Lower leg skin (tissue), 4 donors: ENCODE measurements around the gene BACE1. TPM values are rescaled to one million over a fixed set of nuclear protein-coding genes. Genes with fewer than 3 reads are reported as not detected.

ENCODE experiments used
- DNase-seq, 2 donors: peaks; one replicate each; pipeline ENCODE4 v3.0.0-alpha.2; 2019; ENCODE audit warnings: low spot score in 2 of 2
- H3K4me3 ChIP-seq: fragments of 200-600 bp; sonication (generic); 2 replicates; pipeline ENCODE4 v1.5.1; 2017; ENCODE audit warnings: mild to moderate bottlenecking, low read depth; ENCODE audit not compliant: poor library complexity, severe bottlenecking
- POLR2A ChIP-seq, 2 donors: fragments of 450-650 bp; IDR thresholded peaks; one replicate each; pipeline ENCODE4 v1.6.1; 2016 to 2017; ENCODE audit warnings: antibody characterized with exemption in 2 of 2, mild to moderate bottlenecking in 1 of 2, moderate library complexity in 1 of 2
- WGBS, 2 donors: methylation state at CpG; one replicate each; pipeline ENCODE4 v1.1.5; 2018; 5-methylcytosine and 5-hydroxymethylcytosine counted together
- intact Hi-C: fragments of 100-400 bp; cut with DNase I; formaldehyde crosslinking; loops from one replicate; pipeline ENCODE4 v1.15.0; 2023; ENCODE audit warnings: low total_unique reads
- total RNA-seq, 4 donors: library from RNA; depleted of rRNA; stranded (reverse); fragments of >200 nt; gene quantifications; one replicate each; pipeline ENCODE4 v1.1.0, GENCODE V29; 2016
- TF ChIP-seq, protein P1 (sequence below), 3 donors: fragments of 450-650 bp; IDR thresholded peaks; one replicate each; pipeline ENCODE4 v1.5.1; 2016; ENCODE audit warnings: antibody characterized with exemption in 3 of 3, mild to moderate bottlenecking in 3 of 3, moderate library complexity in 2 of 3

Gene BACE1
- total RNA-seq, 4 donors from 2014 or later = 9.1 to 31.6 (median 19.1) TPM

GRCh38 chr11:117313828-117314768 lies 2.0 kb downstream of the BACE1 start:
- TF ChIP-seq, protein P1, sequence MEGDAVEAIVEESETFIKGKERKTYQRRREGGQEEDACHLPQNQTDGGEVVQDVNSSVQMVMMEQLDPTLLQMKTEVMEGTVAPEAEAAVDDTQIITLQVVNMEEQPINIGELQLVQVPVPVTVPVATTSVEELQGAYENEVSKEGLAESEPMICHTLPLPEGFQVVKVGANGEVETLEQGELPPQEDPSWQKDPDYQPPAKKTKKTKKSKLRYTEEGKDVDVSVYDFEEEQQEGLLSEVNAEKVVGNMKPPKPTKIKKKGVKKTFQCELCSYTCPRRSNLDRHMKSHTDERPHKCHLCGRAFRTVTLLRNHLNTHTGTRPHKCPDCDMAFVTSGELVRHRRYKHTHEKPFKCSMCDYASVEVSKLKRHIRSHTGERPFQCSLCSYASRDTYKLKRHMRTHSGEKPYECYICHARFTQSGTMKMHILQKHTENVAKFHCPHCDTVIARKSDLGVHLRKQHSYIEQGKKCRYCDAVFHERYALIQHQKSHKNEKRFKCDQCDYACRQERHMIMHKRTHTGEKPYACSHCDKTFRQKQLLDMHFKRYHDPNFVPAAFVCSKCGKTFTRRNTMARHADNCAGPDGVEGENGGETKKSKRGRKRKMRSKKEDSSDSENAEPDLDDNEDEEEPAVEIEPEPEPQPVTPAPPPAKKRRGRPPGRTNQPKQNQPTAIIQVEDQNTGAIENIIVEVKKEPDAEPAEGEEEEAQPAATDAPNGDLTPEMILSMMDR (IDR thresholded peaks at IDR 0.05) = no peak
- no peak for TF ChIP-seq POLR2A (IDR thresholded peaks at IDR 0.05)
- no peak overlapping the region for H3K4me3 ChIP-seq
- 85 to 87% methylated on average over 13 to 14 of the region's 14 CpGs for WGBS, 2 donors
- intact Hi-C loops = no loop called here
- no peak for DNase-seq

DNA sequence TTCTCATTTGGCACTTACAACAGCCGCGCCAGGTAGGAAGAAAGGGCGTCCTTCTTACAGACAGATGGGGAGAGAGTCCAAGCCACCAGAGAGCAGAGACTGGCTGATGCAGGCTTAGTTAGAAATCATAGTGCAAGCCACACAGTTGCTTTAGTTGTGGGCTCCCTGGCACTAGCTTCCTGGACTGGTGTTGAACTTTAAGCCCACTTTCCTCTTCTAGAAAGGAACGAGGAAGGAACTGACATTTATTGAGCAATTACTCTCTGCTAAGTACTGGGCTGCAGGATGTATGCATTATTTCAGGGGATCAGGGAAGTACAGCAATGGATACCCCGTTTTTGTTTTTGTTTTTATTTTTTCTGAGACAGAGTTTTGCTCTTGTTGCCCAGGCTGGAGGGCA lies 3.0 kb downstream of the BACE1 start:
- no peak for DNase-seq
- intact Hi-C loops = no loop called here
- WGBS, 2 donors = 80 to 81% methylated on average over 5 of the region's 5 CpGs

DNA sequence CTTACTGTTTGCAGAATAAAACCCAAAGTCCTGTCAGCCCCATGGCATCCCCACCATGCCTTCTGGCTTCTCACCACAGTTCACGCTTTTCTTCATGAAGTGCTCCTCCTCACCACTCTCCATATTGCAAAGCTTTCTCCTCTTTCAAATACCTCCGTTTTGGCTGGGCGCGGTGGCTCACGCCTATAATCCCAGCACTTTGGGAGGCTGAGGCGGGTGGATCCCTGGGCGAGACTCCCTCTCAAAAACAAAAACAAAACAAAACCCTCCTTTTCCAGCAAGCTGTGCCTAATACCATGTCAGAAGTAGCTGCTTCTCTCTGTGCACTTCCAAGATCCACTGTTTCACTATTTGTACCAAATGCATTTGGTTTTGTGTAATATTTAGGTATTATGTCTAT lies 6.7 kb downstream of the BACE1 start:
- TF ChIP-seq, protein P1 (IDR thresholded peaks at IDR 0.05) = no peak
- TF ChIP-seq POLR2A (IDR thresholded peaks at IDR 0.05) = no peak
- DNase-seq = no peak

More for the DNA sequence above, 3.0 kb downstream of the BACE1 start:
- TF ChIP-seq POLR2A (IDR thresholded peaks at IDR 0.05) = no peak
- TF ChIP-seq, protein P1 (IDR thresholded peaks at IDR 0.05) = no peak
- no peak overlapping the region for H3K4me3 ChIP-seq

GRCh38 chr11:117305145-117305544 lies 10.9 kb downstream of the BACE1 start:
- intact Hi-C loops = no loop called here
- no peak for TF ChIP-seq POLR2A (IDR thresholded peaks at IDR 0.05)
- TF ChIP-seq, protein P1 (IDR thresholded peaks at IDR 0.05) = no peak
- DNase-seq = no peak
- no peak overlapping the region for H3K4me3 ChIP-seq
- 98 to 100% methylated on average over 3 of the region's 3 CpGs for WGBS, 2 donors

More for the DNA sequence above, 6.7 kb downstream of the BACE1 start:
- no peak overlapping the region for H3K4me3 ChIP-seq
- WGBS, 2 donors = 88 to 89% methylated on average over 7 of the region's 7 CpGs
- intact Hi-C loops = no loop called here

GRCh38 chr11:117303646-117304315 lies 12.3 kb downstream of the BACE1 start:
- intact Hi-C loops = no loop called here

More at GRCh38 chr11:117303646-117304315, 12.3 kb downstream of the BACE1 start:
- WGBS, 2 donors = 91 to 92% methylated on average over 5 of the region's 5 CpGs
- TF ChIP-seq, protein P1 (IDR thresholded peaks at IDR 0.05) = no peak
- TF ChIP-seq POLR2A (IDR thresholded peaks at IDR 0.05) = no peak
- DNase-seq = no peak
- H3K4me3 ChIP-seq = no peak overlapping the region
